Cortex of kidney (tissue), 1 donor: ENCODE results near the gene OLFM1.

Experiments
- DNase-seq: peaks from one replicate; lab custom pipeline; 2025; lab: John Stamatoyannopoulos, UW

The OLFM1 gene

DNA sequence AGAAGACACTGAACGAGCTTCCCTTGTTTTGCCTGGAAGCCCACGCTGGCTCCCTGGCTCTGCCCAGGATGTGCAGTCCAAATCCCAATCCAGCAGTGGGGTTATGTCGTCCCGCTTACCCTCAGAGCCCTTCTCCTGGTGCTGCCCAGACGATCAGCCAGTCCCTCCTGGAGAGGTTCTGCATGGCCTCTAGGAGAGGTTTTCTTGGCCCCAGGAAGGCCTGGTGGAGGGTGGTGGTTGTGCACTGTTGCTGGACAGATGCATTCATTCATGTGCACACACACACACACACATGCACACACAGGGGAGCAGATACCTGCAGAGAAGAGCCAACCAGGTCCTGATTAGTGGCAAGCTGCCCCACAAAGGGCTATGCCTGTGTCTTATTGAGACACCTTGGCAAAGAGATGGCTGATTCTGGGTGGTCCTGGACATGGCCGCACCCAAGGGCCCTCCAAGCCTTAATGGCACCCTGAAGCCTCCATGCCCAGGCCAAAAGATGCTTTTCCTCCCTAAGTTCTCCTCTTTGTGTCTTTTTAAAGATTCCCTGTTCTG lies 10.5 kb upstream of the OLFM1 start:
- DNase-seq, result no peak

DNA sequence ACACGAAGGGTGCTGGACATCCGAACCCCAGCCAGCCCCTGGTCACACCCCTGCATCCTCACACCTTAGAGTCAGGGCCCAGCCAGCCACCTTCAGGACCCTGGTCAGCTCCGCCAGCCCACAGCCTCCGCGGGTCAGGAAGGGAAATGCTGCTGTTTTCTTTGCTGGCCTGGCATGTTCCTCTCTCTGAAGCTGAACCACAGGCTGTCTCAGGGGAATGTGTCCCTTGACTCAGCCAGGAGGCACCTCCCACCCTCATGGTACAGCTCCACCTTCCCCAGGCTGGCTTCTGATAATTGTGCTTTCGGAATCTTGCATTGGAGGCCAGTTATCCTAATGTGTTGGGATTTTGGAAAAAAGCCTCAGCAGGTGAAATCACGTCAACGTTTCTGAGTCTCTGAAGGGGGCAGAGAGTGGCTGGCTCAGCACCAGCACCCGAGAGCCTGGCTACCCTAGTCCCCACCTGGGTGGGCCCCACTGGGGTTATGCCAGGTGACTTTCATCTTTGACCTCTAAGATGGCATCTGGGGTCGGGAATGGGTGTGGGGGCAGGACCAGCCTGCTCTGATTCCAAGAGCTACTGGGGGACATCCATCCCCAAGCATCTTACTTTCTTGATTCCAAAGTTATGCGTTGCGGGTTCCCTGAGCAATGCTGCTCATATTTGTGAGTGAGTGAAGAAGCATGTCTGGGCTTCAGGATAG lies 9.8 kb upstream of the OLFM1 start:
- no peak for DNase-seq

DNA sequence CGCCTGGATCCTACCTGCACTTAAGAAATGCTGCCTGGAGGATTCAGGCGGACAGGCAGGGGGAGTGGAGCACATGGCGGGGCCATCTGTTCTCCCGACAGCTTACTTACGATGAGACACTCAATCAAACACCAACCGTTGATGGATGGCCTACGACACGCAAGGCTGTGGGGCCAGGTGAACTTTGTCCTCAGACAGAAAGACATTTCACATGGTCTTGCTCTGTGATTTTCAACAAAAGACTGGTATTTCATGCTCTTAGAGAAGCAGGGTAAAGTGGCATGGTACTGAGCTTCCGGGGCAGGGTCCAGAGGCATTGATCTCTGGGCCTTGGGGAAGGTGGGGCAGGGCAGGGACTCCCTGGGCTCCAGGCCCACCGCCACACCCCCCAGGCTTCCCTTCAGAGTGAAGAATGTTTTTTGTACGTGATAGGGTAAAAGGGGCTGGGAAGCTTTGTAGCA lies 9.1 kb upstream of the OLFM1 start:
- DNase-seq, result no peak

DNA sequence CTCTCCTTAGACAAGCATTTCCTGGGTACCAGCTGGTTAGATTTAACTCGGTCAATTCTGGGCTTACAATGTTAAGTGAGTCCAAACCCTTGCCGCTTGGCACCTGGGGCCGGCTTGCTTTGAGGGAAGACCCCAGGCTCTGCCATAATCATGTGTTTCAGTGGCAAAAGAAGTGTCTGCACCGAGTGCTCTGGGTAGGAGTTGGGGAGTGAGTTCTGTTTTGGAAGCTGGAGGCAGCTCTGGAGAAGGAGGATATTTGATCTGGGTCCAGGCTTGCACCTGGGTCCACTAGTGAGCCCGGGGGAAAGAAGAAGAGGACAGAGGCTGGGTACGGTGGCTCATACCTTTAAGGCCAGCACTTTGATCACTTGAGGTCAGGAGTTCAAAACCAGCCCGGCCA lies 8.4 kb upstream of the OLFM1 start:
- DNase-seq, result no peak

GRCh38 chr9:135079676-135080075 lies 7.8 kb upstream of the OLFM1 start:
- no peak for DNase-seq

DNA sequence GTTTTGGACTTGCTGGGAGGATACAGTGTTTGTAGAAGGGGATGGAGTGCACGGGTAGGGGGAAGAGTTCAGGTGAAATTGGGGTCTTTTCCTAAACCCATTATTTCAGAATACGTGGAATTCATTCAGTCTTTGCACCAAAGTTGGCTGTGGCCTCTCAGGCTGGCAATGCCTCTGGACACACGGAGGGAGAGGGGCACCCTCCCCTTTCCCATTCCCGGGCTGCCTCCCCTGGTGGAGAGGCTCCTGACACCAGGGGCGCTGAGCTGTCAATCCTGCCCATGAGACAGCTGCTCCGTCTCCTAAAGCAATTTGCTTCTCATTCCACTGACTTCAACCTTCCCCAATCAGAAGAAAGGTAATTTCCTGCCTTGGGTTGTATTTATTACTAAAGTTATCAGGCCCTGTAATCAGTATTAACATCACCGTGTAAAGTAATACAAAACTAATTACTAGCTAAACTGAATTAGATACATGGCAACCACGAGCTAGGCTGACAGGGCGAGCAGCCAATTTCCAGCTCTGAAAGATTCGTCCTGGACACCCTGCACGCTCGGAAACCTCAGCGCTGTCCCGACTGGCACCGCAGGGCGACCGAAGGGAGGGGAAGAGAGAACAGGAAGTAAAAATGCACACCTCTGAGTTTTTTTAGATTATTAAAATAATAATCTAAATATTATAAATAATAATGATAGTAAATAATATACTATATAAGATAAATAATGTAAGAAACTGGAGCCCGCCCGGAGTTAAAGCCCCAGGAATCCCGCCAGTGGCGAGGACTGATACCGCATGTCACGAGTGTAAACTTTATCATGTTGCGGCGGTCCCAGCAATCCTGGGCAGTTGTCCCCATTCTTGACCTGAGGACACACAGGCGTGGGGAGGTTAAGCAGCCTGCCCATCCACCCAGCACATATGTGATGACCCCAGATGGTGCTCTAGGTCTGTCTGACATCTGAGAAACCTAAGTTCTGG lies 6.9 kb upstream of the OLFM1 start:
- no peak for DNase-seq

GRCh38 chr9:135081264-135081660 lies 6.2 kb upstream of the OLFM1 start:
- DNase-seq, result no peak

DNA sequence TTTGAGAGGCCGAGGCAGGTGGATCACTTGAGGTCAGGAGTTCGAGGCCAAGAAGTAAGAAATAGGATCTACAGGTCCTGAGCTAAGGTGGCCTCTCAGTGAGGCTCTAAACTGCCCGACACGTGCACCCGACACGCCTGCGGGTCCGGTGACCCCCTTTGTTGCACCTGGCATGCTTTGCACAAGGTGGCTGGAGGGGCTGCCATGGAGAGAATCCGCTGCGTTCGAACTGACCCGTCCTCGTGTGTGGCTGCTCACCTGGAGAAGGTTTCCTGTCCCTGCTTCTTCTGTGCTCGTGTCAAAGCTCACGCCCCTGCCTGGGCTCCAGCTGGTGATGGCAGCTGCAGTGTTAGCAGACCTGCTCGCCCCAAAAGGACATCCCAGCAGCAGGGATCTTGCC lies 5.7 kb upstream of the OLFM1 start:
- no peak for DNase-seq

GRCh38 chr9:135082536-135082935 lies 4.9 kb upstream of the OLFM1 start:
- DNase-seq, result no peak

- no peak for DNase-seq
Observed at GRCh38 chr9:135083241-135083810, 4.1 kb upstream of the OLFM1 start.

DNA sequence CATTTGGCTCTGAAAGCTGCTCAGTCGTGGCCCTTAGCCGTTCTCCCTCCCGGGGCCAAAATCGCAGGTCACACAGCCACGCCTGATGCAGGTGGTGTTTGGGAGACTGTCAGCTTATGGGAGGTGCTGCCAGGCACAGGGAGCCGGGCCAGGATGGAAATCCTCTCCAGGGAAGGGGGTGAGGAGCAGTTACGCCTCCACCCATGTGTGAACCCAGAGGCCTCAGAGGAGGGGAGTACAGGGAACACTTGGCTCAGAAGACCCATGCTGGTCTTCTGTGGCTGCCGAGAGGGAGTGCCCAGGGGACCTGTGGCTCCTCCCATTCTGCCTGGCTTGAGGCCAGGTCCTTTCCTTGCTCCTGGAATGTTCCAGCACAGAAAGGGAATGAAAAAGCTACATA lies 3.6 kb upstream of the OLFM1 start:
- DNase-seq, result no peak

GRCh38 chr9:135084262-135084661 lies 3.2 kb upstream of the OLFM1 start:
- no peak for DNase-seq

DNA sequence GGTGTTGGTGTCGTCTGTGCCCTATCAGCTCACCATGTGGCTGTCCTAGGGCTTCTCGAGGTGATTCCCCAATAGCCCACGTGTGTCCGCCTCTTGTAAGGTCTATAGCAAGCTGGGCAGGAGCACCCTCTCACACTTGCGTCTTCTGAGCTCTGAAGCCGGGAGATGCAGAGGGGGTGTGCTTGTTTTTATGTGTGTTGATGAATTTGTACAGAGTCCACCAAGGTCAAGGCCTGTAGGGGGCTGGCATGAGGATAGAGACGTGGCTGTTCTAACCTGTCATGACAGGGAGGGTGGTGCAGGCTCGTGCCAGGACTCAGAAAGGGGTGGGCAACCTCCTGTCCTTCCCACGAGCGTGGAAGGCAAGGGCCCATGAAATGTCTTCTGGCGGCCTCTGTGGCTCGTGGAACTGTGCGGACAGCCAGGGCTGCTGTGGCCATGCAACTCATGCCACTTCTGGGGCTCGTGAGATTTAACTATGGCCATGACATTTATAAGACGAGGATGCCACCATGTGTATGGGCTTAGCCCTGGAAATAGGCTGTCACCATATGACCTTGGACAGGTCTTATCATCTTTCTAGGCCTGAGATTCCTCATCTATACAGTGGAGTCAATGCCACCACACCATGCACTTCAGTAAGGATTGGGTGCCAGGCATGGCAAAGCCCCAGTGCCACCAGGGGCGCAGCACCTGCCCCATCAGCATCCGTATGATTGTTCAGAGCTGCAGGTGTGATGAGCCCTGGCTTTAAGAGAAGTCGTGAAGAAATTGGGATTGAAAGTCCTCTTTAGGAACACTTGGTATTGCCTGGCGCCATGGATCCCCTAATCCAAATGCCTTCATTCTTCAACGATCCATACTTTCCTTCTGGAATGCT lies 2.3 kb upstream of the OLFM1 start:
- DNase-seq, result no peak

- DNase-seq, result no peak
Observed at GRCh38 chr9:135085830-135086546, 1.5 kb upstream of the OLFM1 start.

DNA sequence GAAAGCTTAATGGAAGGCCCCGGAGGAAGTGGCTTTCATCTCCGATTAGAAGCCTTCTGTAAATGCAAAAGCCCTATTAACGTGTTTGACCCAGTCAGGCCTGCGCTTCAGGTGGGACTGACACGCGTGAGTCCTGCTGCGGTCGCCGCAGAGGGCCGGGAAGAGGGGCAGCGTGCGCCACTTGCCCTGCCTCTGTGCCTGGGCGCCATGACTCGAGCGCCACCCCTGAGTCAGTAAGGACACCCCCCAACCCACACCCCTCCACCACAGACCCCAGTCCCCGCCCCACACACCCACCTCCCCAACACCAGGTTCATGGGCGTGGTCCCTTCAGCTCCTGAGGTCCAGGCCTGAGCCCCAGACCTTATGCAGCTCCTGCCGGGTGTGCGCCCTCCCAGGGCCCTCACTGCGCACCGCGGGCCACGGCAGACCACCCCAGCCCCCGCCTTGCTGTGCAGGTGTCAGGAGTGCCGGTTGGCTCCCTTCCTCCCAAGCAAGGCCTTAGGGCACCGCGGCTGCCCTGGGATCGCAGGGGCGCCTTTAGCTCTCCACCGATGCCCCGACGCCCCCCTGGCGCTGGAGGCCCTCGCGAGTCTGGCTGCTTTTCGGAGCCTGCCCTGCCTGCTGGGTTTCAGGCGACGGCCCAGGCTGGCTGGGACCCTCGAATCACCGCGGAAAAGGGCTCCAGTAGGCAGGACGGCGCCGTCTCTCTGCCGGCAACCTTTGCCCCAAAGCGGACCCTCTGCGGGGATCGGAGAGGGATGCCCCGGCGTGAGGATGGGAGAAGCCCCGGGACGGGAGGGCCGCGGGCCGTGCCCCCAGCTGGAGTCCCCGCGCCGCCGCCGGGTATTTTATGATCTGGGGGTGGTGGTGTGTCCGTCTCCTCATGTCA lies 625 bp upstream of the OLFM1 start:
- DNase-seq, result no peak

GRCh38 chr9:135087899-135088347 lies 455 bp downstream of the OLFM1 start:
- no peak for DNase-seq

DNA sequence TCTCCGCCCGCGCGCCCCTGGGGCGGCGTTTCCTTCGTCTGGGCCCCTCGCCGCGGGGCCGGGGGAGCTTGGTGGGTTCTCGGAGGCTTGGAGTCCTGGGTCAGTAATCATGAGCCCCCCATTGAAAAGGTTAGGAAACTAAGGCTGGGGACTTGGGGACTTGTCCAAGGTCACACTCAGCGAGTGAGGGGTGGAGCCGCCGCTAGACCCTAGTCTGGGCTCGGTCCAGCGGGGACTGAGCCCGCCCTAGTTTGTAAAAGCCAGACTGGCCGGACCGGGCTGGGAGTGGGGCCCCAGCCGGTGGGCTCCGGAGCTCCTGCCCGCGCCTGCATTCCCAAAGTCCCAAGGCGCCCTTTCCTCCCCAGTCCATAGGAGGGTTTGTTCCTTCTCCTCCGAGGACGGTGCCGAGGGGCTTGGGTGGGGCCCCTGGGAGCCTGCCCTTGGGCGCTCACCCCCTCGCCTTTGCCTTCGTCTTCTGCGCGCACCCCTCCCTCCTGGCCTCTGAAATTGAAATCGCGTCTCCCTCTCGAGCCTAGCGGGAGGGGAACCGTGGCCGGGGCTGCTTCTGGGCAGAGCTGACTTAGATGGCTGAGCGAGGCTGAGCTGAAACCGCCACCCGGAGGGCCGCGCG lies 995 bp downstream of the OLFM1 start:
- no peak for DNase-seq

GRCh38 chr9:135088979-135089847 lies 1.7 kb downstream of the OLFM1 start:
- no peak for DNase-seq
